Loucy (cell line): ENCODE data around the gene GDI2.

Experiments
- H2AFZ ChIP-seq: fragments of 200-600 bp; sonication (generic); 2 replicates; pipeline ENCODE4 v1.6.0; 2016; ENCODE audit warnings: antibody characterized with exemption, mild to moderate bottlenecking, low read length, moderate library complexity
- H3F3A ChIP-seq: fragments of 200-600 bp; 2 replicates; pipeline ENCODE4 v1.6.0; 2016; ENCODE audit warnings: antibody characterized with exemption, low read depth, mild to moderate bottlenecking
- H3K27me3 ChIP-seq: fragments of 200-600 bp; sonication (generic); 2 replicates; pipeline ENCODE4 v1.6.1; 2014; ENCODE audit warnings: low read length, mild to moderate bottlenecking; ENCODE audit not compliant: insufficient read depth, poor library complexity, severe bottlenecking
- H3K36me3 ChIP-seq: fragments of 200-600 bp; sonication (generic); 2 replicates; pipeline ENCODE4 v1.6.1; 2016; ENCODE audit warnings: low read length; ENCODE audit not compliant: insufficient read depth
- H3K4me1 ChIP-seq: fragments of 200-600 bp; sonication (generic); 2 replicates; pipeline ENCODE4 v1.5.1; 2014; ENCODE audit warnings: low read length, mild to moderate bottlenecking; ENCODE audit not compliant: insufficient read depth, poor library complexity, severe bottlenecking
- H3K4me2 ChIP-seq: fragments of 200-600 bp; sonication (generic); 2 replicates; pipeline ENCODE4 v1.6.0; 2014; ENCODE audit warnings: antibody characterized with exemption, low read length, low read depth, mild to moderate bottlenecking; ENCODE audit not compliant: poor library complexity, severe bottlenecking
- H3K4me3 ChIP-seq: fragments of 200-600 bp; sonication (generic); 2 replicates; pipeline ENCODE4 v1.5.1; 2014; ENCODE audit warnings: low read length, mild to moderate bottlenecking, mixed read lengths; ENCODE audit not compliant: poor library complexity, severe bottlenecking
- H3K79me2 ChIP-seq: fragments of 200-600 bp; sonication (generic); 2 replicates; pipeline ENCODE4 v1.6.1; 2014; ENCODE audit warnings: low read length; ENCODE audit not compliant: insufficient read depth
- H3K9ac ChIP-seq: fragments of 200-600 bp; sonication (generic); 2 replicates; pipeline ENCODE4 v1.6.0; 2014; ENCODE audit warnings: mild to moderate bottlenecking, low read depth, low read length, moderate library complexity; ENCODE audit not compliant: poor library complexity, severe bottlenecking
- H3K9me2 ChIP-seq: fragments of 200-600 bp; sonication (generic); replicated peaks from 2 replicates; pipeline ENCODE4 v1.6.1; 2016; ENCODE audit warnings: low read depth, low read length, mixed read lengths
- H3K9me3 ChIP-seq: fragments of 200-600 bp; sonication (generic); 2 replicates; pipeline ENCODE4 v1.6.1; 2014; ENCODE audit warnings: mild to moderate bottlenecking, antibody characterized with exemption, low read length, low read depth; ENCODE audit not compliant: insufficient read depth
- H4K20me1 ChIP-seq: fragments of 200-600 bp; sonication (generic); 2 replicates; pipeline ENCODE4 v1.6.0; 2014; ENCODE audit warnings: antibody characterized with exemption, low read length, mild to moderate bottlenecking; ENCODE audit not compliant: insufficient read depth, poor library complexity, severe bottlenecking
- EZH2phosphoT487 ChIP-seq: fragments of 200-600 bp; IDR thresholded peaks from 2 replicates; pipeline ENCODE4 v1.6.1; 2018; ENCODE audit warnings: antibody characterized with exemption, mild to moderate bottlenecking, moderate library complexity, borderline replicate concordance
- TF ChIP-seq, protein P1 (sequence below): fragments of 200-600 bp; sonication (generic); conservative IDR thresholded peaks from 2 replicates; pipeline ENCODE4 v1.5.1; 2014; ENCODE audit warnings: mild to moderate bottlenecking, antibody characterized with exemption, low read length

Gene GDI2

DNA sequence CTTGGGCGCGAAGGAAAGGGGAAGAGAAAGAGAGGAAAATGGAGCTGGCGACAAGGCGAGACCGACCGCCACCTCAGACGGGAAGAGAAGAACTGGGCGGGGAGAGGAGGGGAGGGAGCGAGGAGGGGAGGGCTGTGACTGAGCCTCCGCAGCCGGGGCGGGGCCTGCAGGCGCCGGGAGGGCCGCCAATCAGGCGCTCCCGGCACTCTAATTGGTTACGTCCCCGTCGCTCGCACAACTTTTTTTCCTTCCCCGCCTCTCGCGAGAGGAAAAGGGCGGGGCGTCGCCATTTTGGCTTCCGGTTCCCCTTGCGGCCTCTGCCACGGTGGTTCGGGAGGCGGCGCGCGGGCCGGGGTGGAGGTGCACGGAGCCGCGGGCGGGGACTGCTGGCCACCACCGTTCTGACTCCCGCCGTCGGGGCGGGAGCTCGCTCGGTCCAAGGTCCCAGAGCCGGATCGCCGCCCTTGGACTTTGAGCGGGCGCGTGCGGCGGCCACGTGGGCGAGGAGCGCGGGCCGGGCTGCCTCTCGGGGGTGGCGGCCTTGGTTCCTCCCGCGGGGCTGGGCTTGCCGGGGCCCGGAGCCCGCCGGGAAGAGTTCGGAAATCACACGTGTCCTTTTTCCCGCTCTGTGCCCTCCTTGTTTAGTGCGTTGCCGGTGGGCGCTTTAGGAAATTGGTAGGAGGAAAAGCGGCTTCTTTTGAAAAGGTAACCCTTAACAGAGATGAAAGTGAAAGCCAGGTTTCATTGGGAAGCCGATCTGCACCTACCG is at the start of gene GDI2:
GDI2 (minus strand) TSS at position 94 of the 769 bp plus-strand sequence. CDS start 176 bp downstream, outside the sequence.
- Histone ChIP-seq H3K4me3 (peak within 1 kb of the TSS; percentile 78), H2AFZ (peak within 1 kb of the TSS; percentile 71), H3F3A (no peaks in the 10 kb centered on the region), H3K27me3 (no peaks in the 10 kb centered on the region), H3K79me2 (peaks cover 64% of the 10 kb centered on the region), H3K36me3 (no peaks in the 10 kb centered on the region), H3K9me3 (no peaks in the 10 kb centered on the region), H3K9me2 (no peaks in the 10 kb centered on the region), H3K9ac (peak within 1 kb of the TSS; percentile 92), H3K4me2 (peak within 1 kb of the TSS; percentile 88), H4K20me1 (peaks cover 42% of the 10 kb centered on the region), H3K4me1 (peaks cover 43% of the 10 kb centered on the region)
- no peak for TF ChIP-seq EZH2phosphoT487
- TF ChIP-seq, protein P1, sequence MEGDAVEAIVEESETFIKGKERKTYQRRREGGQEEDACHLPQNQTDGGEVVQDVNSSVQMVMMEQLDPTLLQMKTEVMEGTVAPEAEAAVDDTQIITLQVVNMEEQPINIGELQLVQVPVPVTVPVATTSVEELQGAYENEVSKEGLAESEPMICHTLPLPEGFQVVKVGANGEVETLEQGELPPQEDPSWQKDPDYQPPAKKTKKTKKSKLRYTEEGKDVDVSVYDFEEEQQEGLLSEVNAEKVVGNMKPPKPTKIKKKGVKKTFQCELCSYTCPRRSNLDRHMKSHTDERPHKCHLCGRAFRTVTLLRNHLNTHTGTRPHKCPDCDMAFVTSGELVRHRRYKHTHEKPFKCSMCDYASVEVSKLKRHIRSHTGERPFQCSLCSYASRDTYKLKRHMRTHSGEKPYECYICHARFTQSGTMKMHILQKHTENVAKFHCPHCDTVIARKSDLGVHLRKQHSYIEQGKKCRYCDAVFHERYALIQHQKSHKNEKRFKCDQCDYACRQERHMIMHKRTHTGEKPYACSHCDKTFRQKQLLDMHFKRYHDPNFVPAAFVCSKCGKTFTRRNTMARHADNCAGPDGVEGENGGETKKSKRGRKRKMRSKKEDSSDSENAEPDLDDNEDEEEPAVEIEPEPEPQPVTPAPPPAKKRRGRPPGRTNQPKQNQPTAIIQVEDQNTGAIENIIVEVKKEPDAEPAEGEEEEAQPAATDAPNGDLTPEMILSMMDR = no peak

DNA sequence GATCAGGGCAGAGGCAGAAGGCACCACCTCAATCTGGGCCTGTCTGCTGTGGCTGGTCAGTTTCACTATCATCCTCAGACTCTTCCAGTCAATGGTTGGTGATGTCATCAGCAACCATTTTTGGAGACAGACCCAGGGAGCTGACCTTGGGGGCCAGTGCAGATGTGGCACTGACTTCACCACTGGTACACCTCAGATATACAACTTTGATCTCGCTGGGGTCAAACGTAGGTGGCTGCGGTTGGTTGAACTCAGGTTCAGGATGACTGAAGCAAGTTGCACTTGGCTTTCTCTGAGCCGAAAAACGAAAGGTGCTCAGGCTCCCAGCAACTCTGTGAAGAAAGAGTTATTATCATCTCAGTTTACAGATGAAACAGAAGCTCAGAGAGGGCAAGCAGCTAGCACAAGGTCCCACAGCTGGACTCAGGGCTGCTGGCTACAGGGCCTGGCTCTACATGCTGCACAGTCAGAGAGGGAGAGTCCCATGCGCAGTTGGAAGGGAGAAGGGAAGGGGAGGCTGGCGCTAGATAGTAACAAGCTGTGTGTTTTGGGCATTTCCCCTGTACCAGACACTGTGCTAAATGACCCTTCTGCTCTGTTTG is 49.2 kb upstream of the GDI2 start:
- Histone ChIP-seq H3K79me2 (no peaks in the 10 kb centered on the region), H2AFZ (no peak overlapping the region), H3K36me3 (no peaks in the 10 kb centered on the region), H3K9me2 (no peaks in the 10 kb centered on the region), H3K4me2 (no peak overlapping the region), H3K9me3 (no peaks in the 10 kb centered on the region), H3K4me3 (no peak overlapping the region), H3K4me1 (no peaks in the 10 kb centered on the region), H3F3A (no peaks in the 10 kb centered on the region), H3K27me3 (no peaks in the 10 kb centered on the region), H4K20me1 (no peaks in the 10 kb centered on the region), H3K9ac (no peak overlapping the region)
- TF ChIP-seq EZH2phosphoT487 = no peak
- TF ChIP-seq, protein P1 = no peak

DNA sequence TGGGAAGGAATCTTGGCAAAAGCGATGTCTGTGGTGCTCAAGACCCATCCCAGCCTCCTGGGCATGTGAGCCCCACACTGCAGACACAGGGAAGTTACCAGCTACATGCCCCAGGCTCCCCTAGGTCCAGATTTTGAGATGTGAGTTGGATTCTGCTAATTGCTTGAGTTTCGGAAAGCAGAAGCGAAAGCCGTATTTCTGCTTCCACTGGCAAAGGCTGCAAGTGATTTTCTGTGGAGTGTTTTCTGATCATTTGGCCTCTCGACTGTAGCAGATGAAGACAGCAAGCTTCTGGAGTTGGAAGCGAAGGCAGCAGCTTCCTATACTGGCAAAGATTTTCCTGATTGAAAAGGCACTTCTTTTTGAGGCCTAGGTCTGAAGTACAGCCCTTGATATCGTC is 46.8 kb upstream of the GDI2 start:
- Histone ChIP-seq H4K20me1 (no peaks in the 10 kb centered on the region), H3K4me3 (no peak overlapping the region), H3K79me2 (no peaks in the 10 kb centered on the region), H3K9ac (no peak overlapping the region), H3K27me3 (no peaks in the 10 kb centered on the region), H3K9me3 (no peaks in the 10 kb centered on the region), H2AFZ (no peak overlapping the region), H3K9me2 (no peaks in the 10 kb centered on the region), H3K4me2 (no peak overlapping the region), H3K4me1 (no peaks in the 10 kb centered on the region), H3K36me3 (no peaks in the 10 kb centered on the region), H3F3A (no peaks in the 10 kb centered on the region)
- no peak for TF ChIP-seq EZH2phosphoT487
- TF ChIP-seq, protein P1 = no peak
